Activated CD4-positive, alpha-beta T cell treated with anti-CD3 and anti-CD28 coated beads, Interleukin-2, amount 50 U/mL, for 48 hours (primary cell): ENCODE measurements around the gene PDSS2.
A peak's percentile ranks its signal among the peaks of the same experiment; 100 is the strongest.
"Not testable (repeated sequence)": the region's sequence is repeated elsewhere in the genome, so short reads cannot be mapped to it uniquely, and the experiment has no call there.

Source experiments
- DNase-seq, 2 experiments: peaks; one replicate each; pipeline ENCODE4 v3.0.0-alpha.2; 2020

PDSS2 gene

GRCh38 chr6:107473660-107474059 is 14.3 kb upstream of the PDSS2 start:
- DNase-seq = no peak

GRCh38 chr6:107470364-107470763 is 11.0 kb upstream of the PDSS2 start:
- no peak for DNase-seq

- no peak for DNase-seq
Measured at GRCh38 chr6:107466062-107466461, 6.7 kb upstream of the PDSS2 start.

- no peak for DNase-seq
Measured at GRCh38 chr6:107460083-107460631, 793 bp upstream of the PDSS2 start.

- DNase-seq = peak; percentile 30 to 42
Measured at GRCh38 chr6:107458672-107459282, 587 bp downstream of the PDSS2 start.

- no peak for DNase-seq
Measured at GRCh38 chr6:107448776-107449175, 10.6 kb downstream of the PDSS2 start.

GRCh38 chr6:107447663-107448216 is 11.6 kb downstream of the PDSS2 start:
- DNase-seq = no peak

- DNase-seq = no peak
Measured at GRCh38 chr6:107444277-107444676, 15.1 kb downstream of the PDSS2 start.

GRCh38 chr6:107443608-107444267 is 15.6 kb downstream of the PDSS2 start:
- DNase-seq = no peak

GRCh38 chr6:107442938-107443607 is 16.3 kb downstream of the PDSS2 start:
- no peak for DNase-seq

- no peak for DNase-seq
Measured at GRCh38 chr6:107441682-107442081, 17.7 kb downstream of the PDSS2 start.

GRCh38 chr6:107440936-107441335 is 18.4 kb downstream of the PDSS2 start:
- DNase-seq = no peak

GRCh38 chr6:107439406-107439805 is 20.0 kb downstream of the PDSS2 start:
- DNase-seq = no peak

- no peak for DNase-seq
Measured at GRCh38 chr6:107437691-107438090, 21.7 kb downstream of the PDSS2 start.

- DNase-seq = no peak
Measured at GRCh38 chr6:107436881-107437280, 22.5 kb downstream of the PDSS2 start.

GRCh38 chr6:107435798-107436197 is 23.6 kb downstream of the PDSS2 start:
- DNase-seq = no peak

GRCh38 chr6:107434812-107435211 is 24.6 kb downstream of the PDSS2 start:
- DNase-seq = no peak

GRCh38 chr6:107425951-107426350 is 33.4 kb downstream of the PDSS2 start:
- DNase-seq = not testable (repeated sequence)

GRCh38 chr6:107423474-107423990 is 35.8 kb downstream of the PDSS2 start:
- DNase-seq = no peak

GRCh38 chr6:107421696-107422256 is 37.6 kb downstream of the PDSS2 start:
- no peak for DNase-seq

GRCh38 chr6:107419733-107420132 is 39.6 kb downstream of the PDSS2 start:
- no peak for DNase-seq

- no peak for DNase-seq
Measured at GRCh38 chr6:107418118-107418517, 41.2 kb downstream of the PDSS2 start.

GRCh38 chr6:107416145-107416544 is 43.2 kb downstream of the PDSS2 start:
- DNase-seq = no peak
